ENCODE measurements around the gene ABHD6. TPM values are rescaled to one million over a fixed set of nuclear protein-coding genes. Genes with fewer than 3 reads are reported as not detected.
"Not testable (repeated sequence)": the region's sequence is repeated elsewhere in the genome, so short reads cannot be mapped to it uniquely, and the experiment has no call there.

Gene ABHD6
- total RNA-seq, 2 experiments from 2014 or later: 0.71 to 1.9 TPM

DNA sequence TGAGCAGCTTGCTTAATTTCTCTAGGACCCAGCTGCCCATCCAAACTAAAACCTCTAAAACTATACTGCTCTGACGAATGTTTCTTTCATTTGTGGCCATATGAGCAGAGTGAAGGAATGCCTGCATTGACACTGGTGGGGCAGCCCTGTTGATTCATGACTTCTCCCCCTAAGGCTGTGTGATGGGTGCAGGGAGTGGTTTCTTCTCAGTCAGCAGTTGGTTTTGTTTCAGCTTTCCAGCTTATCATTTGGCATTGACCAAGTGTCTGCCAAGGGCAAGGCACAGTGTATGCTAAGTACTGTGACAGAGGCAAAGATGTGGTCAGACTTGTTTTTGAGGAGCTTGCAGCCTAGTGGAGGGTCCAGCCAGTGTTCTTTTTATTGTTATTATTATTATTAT, 4.7 kb downstream of the ABHD6 start:
- Histone ChIP-seq H3K27ac (ENCODE audit: low read depth in 1 of 2, low read length in 2 of 2) (no peak overlapping the region), H3K4me1 (ENCODE audit: insufficient read depth, low read length) (peaks cover 10% of the 10 kb centered on the region), H3K27me3 (ENCODE audit: control insufficient read depth in 1 of 2, insufficient read depth in 2 of 2, low read length in 2 of 2) (no peaks in the 10 kb centered on the region), H3K9me3 (ENCODE audit: control insufficient read depth in 1 of 2, insufficient read depth in 1 of 2, low read length in 2 of 2) (no peaks in the 10 kb centered on the region), H3K4me3 (ENCODE audit: low read length) (no peak overlapping the region), H3K36me3 (ENCODE audit: insufficient read depth, low read length) (no peaks in the 10 kb centered on the region)
- POLR2A ChIA-PET: no interaction called here
- intact Hi-C loops (cut with DNase I, micrococcal nuclease): no loop called here
- H3K9me3 Mint-ChIP-seq: no peaks in the 10 kb centered on the region
- CTCF ChIA-PET: no interaction called here
- DNase-seq: no peak
- ATAC-seq (ENCODE audit: poor library complexity): no peak
- peaks cover 4% of the 10 kb centered on the region for H3K36me3 Mint-ChIP-seq (ENCODE audit: low read depth)
- peaks cover 8% of the 10 kb centered on the region for H3K4me1 Mint-ChIP-seq (ENCODE audit: low read depth)
- H3K27me3 Mint-ChIP-seq: no peaks in the 10 kb centered on the region
- no peak overlapping the region for H3K27ac Mint-ChIP-seq
- TF ChIP-seq, protein P1, sequence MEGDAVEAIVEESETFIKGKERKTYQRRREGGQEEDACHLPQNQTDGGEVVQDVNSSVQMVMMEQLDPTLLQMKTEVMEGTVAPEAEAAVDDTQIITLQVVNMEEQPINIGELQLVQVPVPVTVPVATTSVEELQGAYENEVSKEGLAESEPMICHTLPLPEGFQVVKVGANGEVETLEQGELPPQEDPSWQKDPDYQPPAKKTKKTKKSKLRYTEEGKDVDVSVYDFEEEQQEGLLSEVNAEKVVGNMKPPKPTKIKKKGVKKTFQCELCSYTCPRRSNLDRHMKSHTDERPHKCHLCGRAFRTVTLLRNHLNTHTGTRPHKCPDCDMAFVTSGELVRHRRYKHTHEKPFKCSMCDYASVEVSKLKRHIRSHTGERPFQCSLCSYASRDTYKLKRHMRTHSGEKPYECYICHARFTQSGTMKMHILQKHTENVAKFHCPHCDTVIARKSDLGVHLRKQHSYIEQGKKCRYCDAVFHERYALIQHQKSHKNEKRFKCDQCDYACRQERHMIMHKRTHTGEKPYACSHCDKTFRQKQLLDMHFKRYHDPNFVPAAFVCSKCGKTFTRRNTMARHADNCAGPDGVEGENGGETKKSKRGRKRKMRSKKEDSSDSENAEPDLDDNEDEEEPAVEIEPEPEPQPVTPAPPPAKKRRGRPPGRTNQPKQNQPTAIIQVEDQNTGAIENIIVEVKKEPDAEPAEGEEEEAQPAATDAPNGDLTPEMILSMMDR (IDR thresholded peaks at IDR 0.05): no peak
- H3K4me3 Mint-ChIP-seq: no peak overlapping the region

DNA sequence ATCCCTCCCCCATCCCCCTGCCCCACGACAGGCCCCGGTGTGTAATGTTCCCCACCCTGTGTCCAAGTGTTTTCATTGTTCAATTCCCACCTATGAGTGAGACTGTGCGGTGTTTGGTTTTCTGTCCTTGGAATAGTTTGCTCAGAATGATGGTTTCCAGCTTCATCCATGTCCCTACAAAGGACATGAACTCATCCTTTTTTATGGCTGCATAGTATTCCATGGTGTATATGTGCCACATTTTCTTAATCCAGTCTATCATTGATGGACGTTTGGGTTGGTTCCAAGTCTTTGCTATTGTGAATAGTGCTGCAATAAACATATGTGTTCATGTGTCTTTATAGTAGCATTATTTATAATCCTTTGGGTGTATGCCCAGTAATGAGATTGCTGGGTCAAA, 5.3 kb downstream of the ABHD6 start:
- ATAC-seq (ENCODE audit: poor library complexity); H3K4me1 Mint-ChIP-seq (ENCODE audit: low read depth); POLR2A ChIA-PET; intact Hi-C loops (cut with DNase I, micrococcal nuclease); H3K36me3 ChIP-seq (ENCODE audit: insufficient read depth, low read length); H3K27me3 Mint-ChIP-seq; H3K4me3 Mint-ChIP-seq; DNase-seq; H3K27ac Mint-ChIP-seq; H3K4me3 ChIP-seq (ENCODE audit: low read length); CTCF ChIA-PET; H3K36me3 Mint-ChIP-seq (ENCODE audit: low read depth); H3K9me3 Mint-ChIP-seq; H3K9me3 ChIP-seq (ENCODE audit: control insufficient read depth in 1 of 2, insufficient read depth in 1 of 2, low read length in 2 of 2); H3K27ac ChIP-seq (ENCODE audit: low read depth in 1 of 2, low read length in 2 of 2); H3K4me1 ChIP-seq (ENCODE audit: insufficient read depth, low read length); H3K27me3 ChIP-seq (ENCODE audit: control insufficient read depth in 1 of 2, insufficient read depth in 2 of 2, low read length in 2 of 2): not testable (repeated sequence)

DNA sequence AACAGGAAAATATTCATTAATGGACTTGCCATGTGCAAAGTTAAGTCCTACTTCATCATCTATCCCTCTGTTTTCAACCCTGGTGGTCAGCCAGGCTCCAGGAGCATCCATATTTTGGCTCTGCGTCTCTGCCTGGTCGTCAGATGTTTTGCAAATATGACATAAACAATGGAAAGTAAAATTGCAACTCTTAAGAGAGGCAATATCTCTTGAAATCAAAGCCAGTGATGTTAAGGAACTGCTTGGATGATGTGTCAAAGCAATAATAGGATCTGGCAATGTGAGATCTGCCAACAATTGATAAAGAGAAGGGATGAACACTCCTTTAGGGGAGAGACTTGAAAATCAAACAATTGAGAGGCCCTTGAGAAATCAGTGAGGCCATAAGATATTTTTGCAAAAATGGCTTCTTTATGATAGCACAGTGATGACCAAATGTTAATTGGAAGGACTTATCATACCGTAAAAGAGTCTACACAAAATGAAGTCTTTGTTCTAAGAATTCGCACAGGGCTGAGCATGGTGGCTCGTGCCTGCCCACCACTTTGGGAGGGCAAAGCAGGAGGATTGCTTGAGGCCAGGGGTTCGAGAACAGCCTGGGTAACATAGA, 6.5 kb downstream of the ABHD6 start:
- H3K36me3 Mint-ChIP-seq (ENCODE audit: low read depth): no peaks in the 10 kb centered on the region
- Histone ChIP-seq H3K36me3 (ENCODE audit: insufficient read depth, low read length) (no peaks in the 10 kb centered on the region), H3K4me3 (ENCODE audit: low read length) (no peak overlapping the region), H3K27me3 (ENCODE audit: control insufficient read depth in 1 of 2, insufficient read depth in 2 of 2, low read length in 2 of 2) (no peaks in the 10 kb centered on the region), H3K27ac (ENCODE audit: low read depth in 1 of 2, low read length in 2 of 2) (no peak overlapping the region), H3K9me3 (ENCODE audit: control insufficient read depth in 1 of 2, insufficient read depth in 1 of 2, low read length in 2 of 2) (no peaks in the 10 kb centered on the region), H3K4me1 (ENCODE audit: insufficient read depth, low read length) (no peaks in the 10 kb centered on the region)
- POLR2A ChIA-PET: no interaction called here
- H3K4me3 Mint-ChIP-seq: no peak overlapping the region
- H3K4me1 Mint-ChIP-seq (ENCODE audit: low read depth): no peaks in the 10 kb centered on the region
- intact Hi-C loops (cut with DNase I, micrococcal nuclease): no loop called here
- no peak overlapping the region for H3K27ac Mint-ChIP-seq
- DNase-seq: no peak
- CTCF ChIA-PET: no interaction called here
- no peak for ATAC-seq (ENCODE audit: poor library complexity)
- no peaks in the 10 kb centered on the region for H3K27me3 Mint-ChIP-seq
- TF ChIP-seq, protein P1 (IDR thresholded peaks at IDR 0.05): no peak
- H3K9me3 Mint-ChIP-seq: no peaks in the 10 kb centered on the region
